WTC11 (cell line): ENCODE measurements around the gene LILRA1. TPM values are rescaled to one million over a fixed set of nuclear protein-coding genes. Genes with fewer than 3 reads are reported as not detected.
"Not testable (repeated sequence)": the region's sequence is repeated elsewhere in the genome, so short reads cannot be mapped to it uniquely, and the experiment has no call there.

Experiments used
- ATAC-seq: fragments of 200-7000 bp; cut with Tn5 transposase; 2 replicates; pipeline ENCODE4 v1.10.0; 2021; ENCODE audit warnings: mild to moderate bottlenecking, moderate library complexity
- CTCF ChIA-PET: fragments of 300-600 bp; sonication (Branson Sonifier 250); formaldehyde crosslinking; loops from one replicate; lab custom pipeline; 2021; ENCODE audit warnings: antibody characterized with exemption; lab: Charles Lee
- POLR2A ChIA-PET: fragments of 350-600 bp; sonication (Branson Sonifier 250); formaldehyde crosslinking; loops from one replicate; lab custom pipeline; 2021; ENCODE audit warnings: antibody characterized with exemption; lab: Charles Lee
- DNase-seq: peaks from one replicate; pipeline ENCODE4 v3.0.0; 2021; ENCODE audit warnings: low spot score
- H3K27ac Mint-ChIP-seq: 2 replicates; pipeline ENCODE4 v1.8.0; 2021; ENCODE audit warnings: mixed read lengths
- H3K27me3 Mint-ChIP-seq: 2 replicates; pipeline ENCODE4 v1.8.0; 2021; ENCODE audit warnings: low read depth, mild to moderate bottlenecking, moderate library complexity, mixed read lengths
- H3K36me3 Mint-ChIP-seq: 2 replicates; pipeline ENCODE4 v1.8.0; 2021; ENCODE audit warnings: mixed read lengths
- H3K4me1 Mint-ChIP-seq: 2 replicates; pipeline ENCODE4 v1.8.0; 2022; ENCODE audit warnings: mixed read lengths
- H3K4me3 Mint-ChIP-seq: 2 replicates; pipeline ENCODE4 v1.8.0; 2021; ENCODE audit warnings: mild to moderate bottlenecking, moderate library complexity, mixed read lengths
- H3K9me3 Mint-ChIP-seq: 2 replicates; pipeline ENCODE4 v1.8.0; 2021; ENCODE audit warnings: mixed read lengths
- ATF2 ChIP-seq: sonication (generic); formaldehyde crosslinking; IDR thresholded peaks from 2 replicates; pipeline ENCODE4 v1.8.1; 2022; ENCODE audit warnings: low read depth, missing genetic modification reagents, borderline replicate concordance
- CTCF ChIP-seq: fragments of 200-600 bp; IDR thresholded peaks from 2 replicates; pipeline ENCODE4 v1.8.0; 2022; ENCODE audit warnings: antibody characterized with exemption
- ERG ChIP-seq: fragments of 250-450 bp; sonication (Bioruptor Pico); IDR thresholded peaks from 2 replicates; pipeline ENCODE4 v1.8.0; 2021; ENCODE audit warnings: mild to moderate bottlenecking
- HMGA2 ChIP-seq: fragments of 250-450 bp; sonication (Bioruptor Pico); IDR thresholded peaks from 2 replicates; pipeline ENCODE4 v1.4.0; 2021; ENCODE audit warnings: mild to moderate bottlenecking, moderate library complexity
- IRF2 ChIP-seq: sonication (generic); formaldehyde crosslinking; IDR thresholded peaks from 2 replicates; pipeline ENCODE4 v1.8.0; 2022; ENCODE audit warnings: low read depth, missing genetic modification reagents, borderline replicate concordance
- MAX ChIP-seq: sonication (generic); formaldehyde crosslinking; IDR thresholded peaks from 2 replicates; pipeline ENCODE4 v1.8.0; 2022; ENCODE audit warnings: mild to moderate bottlenecking, missing genetic modification reagents
- MYBL2 ChIP-seq: sonication (generic); formaldehyde crosslinking; IDR thresholded peaks from 2 replicates; pipeline ENCODE4 v1.8.1; 2023; ENCODE audit warnings: mild to moderate bottlenecking, moderate library complexity, missing genetic modification reagents
- NR3C1 ChIP-seq: sonication (generic); formaldehyde crosslinking; conservative IDR thresholded peaks from 2 replicates; pipeline ENCODE4 v1.8.1; 2023; ENCODE audit warnings: low read depth, mild to moderate bottlenecking, missing genetic modification reagents
- SMAD4 ChIP-seq: sonication (generic); formaldehyde crosslinking; IDR thresholded peaks from 2 replicates; pipeline ENCODE4 v1.8.0; 2022; ENCODE audit warnings: mild to moderate bottlenecking, missing genetic modification reagents
- TEAD4 ChIP-seq: sonication (generic); formaldehyde crosslinking; IDR thresholded peaks from 2 replicates; pipeline ENCODE4 v1.8.0; 2022; ENCODE audit warnings: mild to moderate bottlenecking, missing genetic modification reagents
- ZNF121 ChIP-seq: sonication (generic); formaldehyde crosslinking; IDR thresholded peaks from 2 replicates; pipeline ENCODE4 v1.8.0; 2023; ENCODE audit warnings: missing genetic modification reagents
- ZNF317 ChIP-seq: sonication (generic); formaldehyde crosslinking; IDR thresholded peaks from 2 replicates; pipeline ENCODE4 v1.8.1; 2023; ENCODE audit warnings: low read depth, mild to moderate bottlenecking, moderate library complexity, missing genetic modification reagents, borderline replicate concordance
- total RNA-seq: library from RNA; stranded (reverse); gene quantifications from 3 replicates; pipeline ENCODE4 v1.2.3, GENCODE V29; 2021

Gene LILRA1
- total RNA-seq, 1 experiment from 2014 or later, result not detected

GRCh38 chr19:54626757-54627156 is 33.3 kb downstream of the LILRA1 start (continued):
- TF ChIP-seq CTCF, result no peak
- TF ChIP-seq ATF2 (CRISPR knock-in tag), result no peak

- CTCF ChIA-PET, H3K4me1 Mint-ChIP-seq, POLR2A ChIA-PET, H3K4me3 Mint-ChIP-seq, H3K27ac Mint-ChIP-seq, DNase-seq, ATAC-seq: not testable (repeated sequence)
- peaks cover 52% of the 10 kb centered on the region for H3K36me3 Mint-ChIP-seq
- H3K27me3 Mint-ChIP-seq, result peaks cover 18% of the 10 kb centered on the region
- H3K9me3 Mint-ChIP-seq, result peaks cover 61% of the 10 kb centered on the region
Observed at GRCh38 chr19:54627912-54628311, 34.5 kb downstream of the LILRA1 start.

- not testable (repeated sequence) for ATAC-seq
Observed at GRCh38 chr19:54630262-54630661, 36.8 kb downstream of the LILRA1 start, which contains the start of gene LILRB1. Gene LILRB1, plus strand, starts transcription at chr19:54630484. Its CDS starts 590 bp downstream, at chr19:54631074.

GRCh38 chr19:54630782-54631181 is 37.4 kb downstream of the LILRA1 start:
- DNase-seq, result no peak
- peaks cover 47% of the 10 kb centered on the region for H3K36me3 Mint-ChIP-seq
- H3K27me3 Mint-ChIP-seq, result peaks cover 9% of the 10 kb centered on the region
- no peak overlapping the region for H3K27ac Mint-ChIP-seq
- CTCF ChIA-PET, result no interaction called here
- POLR2A ChIA-PET, result no interaction called here
- peaks cover 49% of the 10 kb centered on the region for H3K9me3 Mint-ChIP-seq
- no peaks in the 10 kb centered on the region for H3K4me1 Mint-ChIP-seq
- no peak overlapping the region for H3K4me3 Mint-ChIP-seq
- ATAC-seq, result no peak
- no peak for TF ChIP-seq HMGA2 (CRISPR knock-in tag)
- no peak for TF ChIP-seq TEAD4
- no peak for TF ChIP-seq ZNF121 (CRISPR knock-in tag)
- TF ChIP-seq MYBL2 (CRISPR knock-in tag), result no peak
- no peak for TF ChIP-seq MAX (CRISPR knock-in tag)
- no peak for TF ChIP-seq IRF2 (CRISPR knock-in tag)
- no peak for TF ChIP-seq ZNF317 (CRISPR knock-in tag)
- no peak for TF ChIP-seq NR3C1 (CRISPR knock-in tag)
- no peak for TF ChIP-seq SMAD4 (CRISPR knock-in tag)
- TF ChIP-seq ERG (CRISPR knock-in tag), result no peak

More at GRCh38 chr19:54630262-54630661, 36.8 kb downstream of the LILRA1 start, which contains the start of gene LILRB1:
- H3K4me3 Mint-ChIP-seq, H3K27me3 Mint-ChIP-seq, POLR2A ChIA-PET, CTCF ChIA-PET, H3K4me1 Mint-ChIP-seq, H3K27ac Mint-ChIP-seq, DNase-seq: not testable (repeated sequence)
- H3K9me3 Mint-ChIP-seq, result peaks cover 51% of the 10 kb centered on the region
- H3K36me3 Mint-ChIP-seq, result peaks cover 48% of the 10 kb centered on the region

- H3K27ac Mint-ChIP-seq, POLR2A ChIA-PET, H3K4me3 Mint-ChIP-seq, H3K27me3 Mint-ChIP-seq, DNase-seq, CTCF ChIA-PET, ATAC-seq, H3K4me1 Mint-ChIP-seq: not testable (repeated sequence)
- peaks cover 38% of the 10 kb centered on the region for H3K36me3 Mint-ChIP-seq
- H3K9me3 Mint-ChIP-seq, result peaks cover 42% of the 10 kb centered on the region
Observed at GRCh38 chr19:54631489-54632337, 38.3 kb downstream of the LILRA1 start.

GRCh38 chr19:54632517-54632916 is 39.1 kb downstream of the LILRA1 start:
- H3K27ac Mint-ChIP-seq, ATAC-seq, POLR2A ChIA-PET, CTCF ChIA-PET, H3K4me3 Mint-ChIP-seq, H3K27me3 Mint-ChIP-seq, DNase-seq, H3K4me1 Mint-ChIP-seq: not testable (repeated sequence)
- Mint-ChIP-seq H3K36me3 (peaks cover 35% of the 10 kb centered on the region), H3K9me3 (peaks cover 40% of the 10 kb centered on the region)
